ENCODE data around the gene MSMO1. TPM values are rescaled to one million over a fixed set of nuclear protein-coding genes. Genes with fewer than 3 reads are reported as not detected.
"Not testable (repeated sequence)": the region's sequence is repeated elsewhere in the genome, so short reads cannot be mapped to it uniquely, and the experiment has no call there.

The MSMO1 gene
- total and polyA plus RNA-seq, 2 experiments from 2014 or later = 145 to 272 TPM

- H3K4me2 ChIP-seq; ATAC-seq; H3K4me1 ChIP-seq (ENCODE audit: insufficient read depth); H3K27me3 Mint-ChIP-seq (ENCODE audit: insufficient read depth, low read depth, poor library complexity); H3K27me3 ChIP-seq (ENCODE audit: insufficient read depth); H3K9me3 Mint-ChIP-seq; H2AFZ ChIP-seq; H3K4me3 ChIP-seq; H4K20me1 ChIP-seq (replicated peaks; ENCODE audit: insufficient read depth); H3K36me3 ChIP-seq (ENCODE audit: insufficient read depth); H3K9me2 ChIP-seq (ENCODE audit: insufficient read depth); H3F3A ChIP-seq (replicated peaks; ENCODE audit: low read depth); H3K4me3 Mint-ChIP-seq; H3K79me2 ChIP-seq (replicated peaks; ENCODE audit: insufficient read depth); H3K27ac ChIP-seq (ENCODE audit: low read depth): not testable (repeated sequence)
- Mint-ChIP-seq H3K36me3 (ENCODE audit: low read depth) (peaks cover 37% of the 10 kb centered on the region), H3K27ac (peak overlapping the region; percentile 16; the same call in 1 of the 2 replicates), H3K4me1 (peaks cover 12% of the 10 kb centered on the region; the same call in 2 of the 3 replicates)
- peak; percentile 23 for DNase-seq (ENCODE audit: low spot score)
These were observed 47.9 kb upstream of the MSMO1 start for GRCh38 chr4:165279531-165279930.

- H3K4me2 ChIP-seq; H3K4me3 ChIP-seq; H3K27me3 Mint-ChIP-seq (ENCODE audit: insufficient read depth, low read depth, poor library complexity); H3K4me3 Mint-ChIP-seq; H4K20me1 ChIP-seq (replicated peaks; ENCODE audit: insufficient read depth); H3K79me2 ChIP-seq (replicated peaks; ENCODE audit: insufficient read depth); H3K27ac Mint-ChIP-seq; H3K27ac ChIP-seq (ENCODE audit: low read depth); ATAC-seq; H3F3A ChIP-seq (replicated peaks; ENCODE audit: low read depth); H3K36me3 ChIP-seq (ENCODE audit: insufficient read depth); H3K9me2 ChIP-seq (ENCODE audit: insufficient read depth); H2AFZ ChIP-seq; H3K4me1 ChIP-seq (ENCODE audit: insufficient read depth); DNase-seq (ENCODE audit: low spot score); H3K27me3 ChIP-seq (ENCODE audit: insufficient read depth): not testable (repeated sequence)
- Mint-ChIP-seq H3K4me1 (peaks cover 11% of the 10 kb centered on the region; the same call in 2 of the 3 replicates), H3K36me3 (ENCODE audit: low read depth) (peaks cover 37% of the 10 kb centered on the region), H3K9me3 (peaks cover 11% of the 10 kb centered on the region)
These were observed 42.8 kb upstream of the MSMO1 start for GRCh38 chr4:165284697-165285096.

GRCh38 chr4:165286619-165287340 is 40.7 kb upstream of the MSMO1 start:
- not testable (repeated sequence) for H4K20me1 ChIP-seq (replicated peaks; ENCODE audit: insufficient read depth); H3K4me3 Mint-ChIP-seq; H3K27ac ChIP-seq (ENCODE audit: low read depth); H3K27me3 Mint-ChIP-seq (ENCODE audit: insufficient read depth, low read depth, poor library complexity); H2AFZ ChIP-seq; H3K36me3 ChIP-seq (ENCODE audit: insufficient read depth); H3K4me1 Mint-ChIP-seq; H3K79me2 ChIP-seq (replicated peaks; ENCODE audit: insufficient read depth); H3K4me2 ChIP-seq; H3K27ac Mint-ChIP-seq; H3K4me3 ChIP-seq; H3F3A ChIP-seq (replicated peaks; ENCODE audit: low read depth); DNase-seq (ENCODE audit: low spot score); H3K4me1 ChIP-seq (ENCODE audit: insufficient read depth); H3K9me2 ChIP-seq (ENCODE audit: insufficient read depth); H3K27me3 ChIP-seq (ENCODE audit: insufficient read depth); ATAC-seq
- peaks cover 11% of the 10 kb centered on the region for H3K9me3 Mint-ChIP-seq
- peaks cover 33% of the 10 kb centered on the region for H3K36me3 Mint-ChIP-seq (ENCODE audit: low read depth)

- Histone ChIP-seq H3K4me2 (no peak overlapping the region), H4K20me1 (replicated peaks; ENCODE audit: insufficient read depth) (no peaks in the 10 kb centered on the region), H2AFZ (no peak overlapping the region), H3K36me3 (ENCODE audit: insufficient read depth) (no peaks in the 10 kb centered on the region; the same call in 1 of the 2 replicates), H3K4me3 (no peak overlapping the region), H3K4me1 (ENCODE audit: insufficient read depth) (no peaks in the 10 kb centered on the region), H3K27ac (ENCODE audit: low read depth) (no peak overlapping the region), H3K9me2 (ENCODE audit: insufficient read depth) (no peaks in the 10 kb centered on the region), H3F3A (replicated peaks; ENCODE audit: low read depth) (no peaks in the 10 kb centered on the region), H3K27me3 (ENCODE audit: insufficient read depth) (no peaks in the 10 kb centered on the region), H3K79me2 (replicated peaks; ENCODE audit: insufficient read depth) (no peaks in the 10 kb centered on the region)
- peaks cover 8% of the 10 kb centered on the region for H3K9me3 Mint-ChIP-seq
- no peak overlapping the region for H3K4me3 Mint-ChIP-seq
- H3K27ac Mint-ChIP-seq = no peak overlapping the region
- TF ChIP-seq STAT1 (IDR thresholded peaks at IDR 0.05; ENCODE audit: unreplicated experiment) = no peak
- no peak for ATAC-seq
- H3K4me1 Mint-ChIP-seq = no peaks in the 10 kb centered on the region
- H3K27me3 Mint-ChIP-seq (ENCODE audit: insufficient read depth, low read depth, poor library complexity) = no peaks in the 10 kb centered on the region
- no peak for DNase-seq (ENCODE audit: low spot score)
- peaks cover 19% of the 10 kb centered on the region for H3K36me3 Mint-ChIP-seq (ENCODE audit: low read depth)
These were observed 39.2 kb upstream of the MSMO1 start for GRCh38 chr4:165288226-165288625.

Measured in GM23338 (cell line).